HL-60 (cell line): ENCODE measurements around the gene MAP4K4.

ENCODE experiments used
- DNase-seq, 2 experiments: peaks; one replicate each; pipeline ENCODE4 v3.0.0-alpha.2; 2010 to 2020; ENCODE audit warnings: low read depth in 1 of 2, low spot score in 1 of 2
- H3K27ac ChIP-seq: fragments of 250-450 bp; sonication (Bioruptor Pico); replicated peaks from 2 replicates; pipeline ENCODE4 v1.5.1; 2020; ENCODE audit warnings: mild to moderate bottlenecking, moderate library complexity
- H3K27me3 ChIP-seq: fragments of 250-450 bp; sonication (Bioruptor Pico); 2 replicates; pipeline ENCODE4 v1.5.1; 2021; ENCODE audit warnings: mild to moderate bottlenecking, moderate library complexity; ENCODE audit not compliant: insufficient read depth, poor library complexity, severe bottlenecking
- H3K4me3 ChIP-seq: replicated peaks from 2 replicates; pipeline ENCODE4 v1.5.1; 2011; ENCODE audit warnings: mild to moderate bottlenecking, control low read depth, low read length; ENCODE audit not compliant: insufficient read depth
- CTCF ChIP-seq: IDR thresholded peaks from one replicate; pipeline ENCODE4 v1.5.1; 2011; ENCODE audit warnings: low read length, control low read depth, inconsistent platforms; ENCODE audit not compliant: insufficient read depth
- GABPA ChIP-seq: IDR thresholded peaks from 2 replicates; pipeline ENCODE4 v1.6.1; 2012; ENCODE audit warnings: low read depth
- POLR2AphosphoS5 ChIP-seq: IDR thresholded peaks from 2 replicates; pipeline ENCODE4 v1.6.1; 2012; ENCODE audit warnings: low read depth
- REST ChIP-seq: IDR thresholded peaks from 2 replicates; pipeline ENCODE4 v1.6.1; 2012; ENCODE audit warnings: low read depth; ENCODE audit not compliant: insufficient replicate concordance
- SPI1 ChIP-seq: IDR thresholded peaks from 2 replicates; pipeline ENCODE4 v1.6.1; 2012; ENCODE audit warnings: low read depth, mild to moderate bottlenecking, borderline replicate concordance

MAP4K4 gene

GRCh38 chr2:101881131-101881530, 183.6 kb downstream of the MAP4K4 start:
- H3K4me3 ChIP-seq: no peak overlapping the region
- TF ChIP-seq POLR2AphosphoS5: no peak
- no peak for TF ChIP-seq REST
- TF ChIP-seq CTCF: no peak
- no peak for TF ChIP-seq SPI1
- no peaks in the 10 kb centered on the region for H3K27me3 ChIP-seq
- H3K27ac ChIP-seq: no peak overlapping the region
- DNase-seq: no peak

GRCh38 chr2:101882769-101883307, 185.3 kb downstream of the MAP4K4 start:
- DNase-seq: no peak
- H3K27me3 ChIP-seq: no peaks in the 10 kb centered on the region
- no peak overlapping the region for H3K4me3 ChIP-seq
- H3K27ac ChIP-seq: no peak overlapping the region
- no peak for TF ChIP-seq POLR2AphosphoS5
- no peak for TF ChIP-seq GABPA
- no peak for TF ChIP-seq SPI1
- no peak for TF ChIP-seq CTCF
- TF ChIP-seq REST: no peak

GRCh38 chr2:101883860-101884259, 186.4 kb downstream of the MAP4K4 start:
- H3K27ac ChIP-seq: no peak overlapping the region
- TF ChIP-seq POLR2AphosphoS5 (no peak), CTCF (peak; percentile 19)
- no peaks in the 10 kb centered on the region for H3K27me3 ChIP-seq
- no peak overlapping the region for H3K4me3 ChIP-seq
- DNase-seq: peak; percentile 20 to 50

GRCh38 chr2:101884423-101884822, 186.9 kb downstream of the MAP4K4 start:
- TF ChIP-seq CTCF (no peak), GABPA (no peak), POLR2AphosphoS5 (no peak), SPI1 (no peak), REST (no peak)
- DNase-seq: no peak
- no peak overlapping the region for H3K4me3 ChIP-seq
- H3K27ac ChIP-seq: no peak overlapping the region
- no peaks in the 10 kb centered on the region for H3K27me3 ChIP-seq
